CD8-positive, alpha-beta memory T cell (primary cell): ENCODE measurements around the gene SLC10A6. TPM values are rescaled to one million over a fixed set of nuclear protein-coding genes. Genes with fewer than 3 reads are reported as not detected.

Experiments used
- CTCF ChIA-PET: fragments of 350-600 bp; sonication (Branson Sonifier 250); formaldehyde crosslinking; loops from one replicate; lab custom pipeline; 2021; ENCODE audit warnings: antibody characterized with exemption; lab: Charles Lee
- POLR2A ChIA-PET: fragments of 350-600 bp; sonication (Branson Sonifier 250); formaldehyde crosslinking; loops from one replicate; lab custom pipeline; 2021; ENCODE audit warnings: antibody characterized with exemption; lab: Charles Lee
- DNase-seq, 5 donors: peaks; one replicate each; pipeline versions ENCODE4 v3.0.0 to v3.0.0-alpha.2; 2020 to 2022; ENCODE audit warnings: mixed read lengths in 1 of 5
- H3K27ac ChIP-seq: one replicate; pipeline ENCODE4 v1.7.0; 2013; ENCODE audit warnings: low read depth, mild to moderate bottlenecking, low read length, moderate library complexity
- H3K27me3 ChIP-seq: 2 replicates; pipeline ENCODE4 v1.7.0; 2013; ENCODE audit warnings: low read length, mild to moderate bottlenecking; ENCODE audit not compliant: insufficient read depth, poor library complexity, severe bottlenecking
- H3K36me3 ChIP-seq: 2 replicates; pipeline ENCODE4 v1.7.0; 2013; ENCODE audit warnings: mild to moderate bottlenecking, low read length, moderate library complexity; ENCODE audit not compliant: insufficient read depth
- H3K4me1 ChIP-seq: 2 replicates; pipeline ENCODE4 v1.7.0; 2013; ENCODE audit warnings: mild to moderate bottlenecking, low read length, moderate library complexity; ENCODE audit not compliant: insufficient read depth
- H3K4me3 ChIP-seq: 2 replicates; pipeline ENCODE4 v1.7.0; 2013; ENCODE audit warnings: mild to moderate bottlenecking, low read length
- H3K9me3 ChIP-seq: 2 replicates; pipeline ENCODE4 v1.7.0; 2013; ENCODE audit warnings: mild to moderate bottlenecking, low read length
- H3K27ac Mint-ChIP-seq, 8 donors: one replicate each; pipeline ENCODE4 v1.8.0; 2020 to 2021; ENCODE audit warnings: mixed read lengths in 8 of 8, mild to moderate bottlenecking in 6 of 8, inconsistent platforms in 3 of 8, moderate library complexity in 3 of 8
- H3K27me3 Mint-ChIP-seq, 2 donors: one replicate each; pipeline ENCODE4 v1.8.0; 2020 to 2021; ENCODE audit warnings: mixed read lengths in 2 of 2, mild to moderate bottlenecking in 1 of 2, moderate library complexity in 1 of 2
- H3K36me3 Mint-ChIP-seq, 3 donors: one replicate each; pipeline ENCODE4 v1.8.0; 2020 to 2021; ENCODE audit warnings: mixed read lengths in 3 of 3, inconsistent platforms in 1 of 3, mild to moderate bottlenecking in 1 of 3
- H3K4me1 Mint-ChIP-seq, 3 donors: one replicate each; pipeline ENCODE4 v1.8.0; 2020 to 2021; ENCODE audit warnings: mixed read lengths in 3 of 3, inconsistent platforms in 1 of 3, mild to moderate bottlenecking in 1 of 3
- H3K4me3 Mint-ChIP-seq, 7 donors: one replicate each; pipeline ENCODE4 v1.8.0; 2020 to 2021; ENCODE audit warnings: mixed read lengths in 7 of 7, mild to moderate bottlenecking in 6 of 7, moderate library complexity in 4 of 7, inconsistent platforms in 2 of 7
- H3K9me3 Mint-ChIP-seq, 5 donors: one replicate each; pipeline ENCODE4 v1.8.0; 2020 to 2022; ENCODE audit warnings: mixed read lengths in 5 of 5, mild to moderate bottlenecking in 3 of 5, moderate library complexity in 2 of 5, inconsistent platforms in 1 of 5
- polyA plus RNA-seq: library from polyadenylated mRNA; unstranded; fragments of 300-500 nt; fragmentation: Illumina TruSeq; gene quantifications from one replicate; pipeline ENCODE4 v1.2.3, GENCODE V29; 2021
- total RNA-seq, 2 experiments: library from RNA; stranded (reverse); gene quantifications; one replicate each; pipeline ENCODE4 v1.2.3, GENCODE V29; 2021

The SLC10A6 gene
- total RNA-seq: not detected
- polyA plus RNA-seq: not detected

DNA sequence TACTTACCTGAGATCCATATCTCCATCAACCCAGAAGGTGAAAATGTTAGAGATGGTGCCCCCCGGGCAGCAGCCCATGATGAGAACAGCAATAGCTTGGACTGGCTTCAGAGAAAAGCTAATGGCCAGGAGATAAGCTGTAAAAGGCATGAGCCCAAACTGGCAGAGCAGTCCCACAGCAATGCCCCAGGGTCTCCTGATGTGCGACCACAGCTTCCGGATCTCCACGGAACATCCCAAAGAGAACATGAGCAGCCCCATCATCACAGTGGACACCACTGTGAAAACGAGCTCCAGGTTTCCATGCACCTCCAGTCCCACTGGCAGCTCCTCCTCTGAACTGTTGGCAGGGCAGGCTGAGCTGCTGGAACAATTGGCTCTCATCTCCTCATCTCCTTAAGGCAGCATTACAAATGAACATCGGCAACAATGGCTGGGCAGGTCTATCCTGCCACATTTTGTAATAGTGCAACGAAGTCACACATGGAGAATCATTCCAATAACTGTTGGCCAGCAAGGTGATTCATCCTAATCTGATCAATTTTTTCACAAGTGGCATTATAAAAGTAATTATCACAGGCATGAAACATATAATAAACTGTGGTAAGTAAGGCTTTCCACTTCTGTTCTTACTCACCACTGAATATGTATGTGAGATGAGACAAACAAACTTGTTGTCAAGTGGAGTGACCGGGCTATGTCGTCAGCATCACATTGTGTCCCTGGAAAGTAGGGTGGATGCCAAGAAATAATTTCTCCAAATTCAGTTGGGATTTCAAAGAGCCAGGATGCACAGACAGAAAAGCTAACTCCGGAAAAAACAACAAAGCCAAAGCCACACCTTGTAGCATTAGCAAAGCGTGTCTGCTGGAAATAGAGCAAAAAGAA lies at the start of gene SLC10A6:
SLC10A6 (minus strand) TSS at position 653 of the 888 bp plus-strand sequence; CDS start at position 384, 269 bp downstream.
- Histone ChIP-seq H3K4me1 (no peaks in the 10 kb centered on the region), H3K9me3 (no peaks in the 10 kb centered on the region), H3K27me3 (no peaks in the 10 kb centered on the region), H3K27ac (no peak within 1 kb of the TSS), H3K4me3 (no peak within 1 kb of the TSS), H3K36me3 (no peaks in the 10 kb centered on the region)
- H3K36me3 Mint-ChIP-seq: no peaks in the 10 kb centered on the region
- no peaks in the 10 kb centered on the region for H3K9me3 Mint-ChIP-seq
- no peak within 1 kb of the TSS for H3K27ac Mint-ChIP-seq
- peaks cover 6 to 13% of the 10 kb centered on the region in 2 donors for H3K27me3 Mint-ChIP-seq
- no peaks in the 10 kb centered on the region for H3K4me1 Mint-ChIP-seq
- POLR2A ChIA-PET: no interaction called here
- no peak within 1 kb of the TSS for H3K4me3 Mint-ChIP-seq
- no peak for DNase-seq
- CTCF ChIA-PET: interaction anchor here (1.0 kb wide), 1 partner anchor 24 kb away, joined by 3 read pairs; no protein-coding TSS in a partner anchor

DNA sequence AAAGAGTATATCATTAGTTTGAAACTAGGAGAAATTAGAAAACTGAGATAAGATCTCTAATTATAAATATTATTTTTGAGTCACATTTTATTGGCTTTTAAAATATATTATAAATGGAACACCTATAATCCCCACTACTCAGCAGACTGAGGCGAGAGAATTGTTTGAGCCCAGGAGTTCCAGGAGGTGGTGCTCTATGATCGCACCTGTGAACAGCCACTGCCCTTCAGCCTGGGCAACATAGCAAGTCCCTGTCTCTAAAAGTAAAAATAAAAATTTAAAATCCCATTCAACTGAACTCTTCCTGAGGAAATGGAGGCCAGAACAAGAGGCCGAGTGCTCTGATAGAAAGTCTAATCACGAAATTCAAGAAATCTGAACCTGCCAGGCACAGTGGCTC lies 49.4 kb upstream of the SLC10A6 start:
- Histone ChIP-seq H3K36me3 (no peaks in the 10 kb centered on the region), H3K27me3 (no peaks in the 10 kb centered on the region), H3K4me1 (no peaks in the 10 kb centered on the region), H3K9me3 (no peaks in the 10 kb centered on the region), H3K27ac (no peak overlapping the region), H3K4me3 (no peak overlapping the region)
- Mint-ChIP-seq H3K36me3 (peaks cover 0 to 5% (median 4%) of the 10 kb centered on the region in 3 donors), H3K9me3 (no peaks in the 10 kb centered on the region), H3K4me3 (no peak overlapping the region), H3K4me1 (peaks cover 0 to 3% (median 1%) of the 10 kb centered on the region in 3 donors), H3K27me3 (peaks cover 10 to 11% of the 10 kb centered on the region in 2 donors), H3K27ac (no peak overlapping the region)
- CTCF ChIA-PET: no interaction called here
- no peak for DNase-seq
- POLR2A ChIA-PET: no interaction called here

GRCh38 chr4:86896596-86896995 lies 47.4 kb upstream of the SLC10A6 start:
- Mint-ChIP-seq H3K36me3 (peaks cover 0 to under 1% (median under 1%) of the 10 kb centered on the region in 3 donors), H3K9me3 (no peaks in the 10 kb centered on the region), H3K27ac (no peak overlapping the region), H3K4me1 (peaks cover 2 to 10% (median 6%) of the 10 kb centered on the region in 3 donors), H3K4me3 (no peak overlapping the region), H3K27me3 (peaks cover 11 to 14% of the 10 kb centered on the region in 2 donors)
- ChIA-PET POLR2A (no interaction called here), CTCF (interaction anchor here (1.3 kb wide), 1 partner anchor 397 kb away, joined by 3 read pairs; no protein-coding TSS in a partner anchor)
- H3K36me3 ChIP-seq: no peaks in the 10 kb centered on the region
- H3K4me3 ChIP-seq: no peak overlapping the region
- H3K27me3 ChIP-seq: peaks cover 5% of the 10 kb centered on the region
- H3K9me3 ChIP-seq: no peaks in the 10 kb centered on the region
- no peak overlapping the region for H3K27ac ChIP-seq
- no peaks in the 10 kb centered on the region for H3K4me1 ChIP-seq
- DNase-seq: no peak

GRCh38 chr4:86895692-86896488 lies 46.7 kb upstream of the SLC10A6 start:
- peak in 1 of 5 donors; percentile 25 for DNase-seq
- H3K27ac Mint-ChIP-seq: no peak overlapping the region
- H3K27me3 Mint-ChIP-seq: peaks cover 17 to 18% of the 10 kb centered on the region in 2 donors
- ChIA-PET CTCF (interaction anchor here (1.4 kb wide), 1 partner anchor 399 kb away, joined by 5 read pairs; no protein-coding TSS in a partner anchor), POLR2A (no interaction called here)
- Histone ChIP-seq H3K4me3 (no peak overlapping the region), H3K27me3 (peaks cover 12% of the 10 kb centered on the region), H3K36me3 (no peaks in the 10 kb centered on the region), H3K4me1 (no peaks in the 10 kb centered on the region), H3K27ac (no peak overlapping the region), H3K9me3 (no peaks in the 10 kb centered on the region)
- no peaks in the 10 kb centered on the region for H3K9me3 Mint-ChIP-seq
- H3K4me1 Mint-ChIP-seq: peaks cover 2 to 16% (median 13%) of the 10 kb centered on the region in 3 donors
- H3K4me3 Mint-ChIP-seq: no peak overlapping the region
- H3K36me3 Mint-ChIP-seq: no peaks in the 10 kb centered on the region

DNA sequence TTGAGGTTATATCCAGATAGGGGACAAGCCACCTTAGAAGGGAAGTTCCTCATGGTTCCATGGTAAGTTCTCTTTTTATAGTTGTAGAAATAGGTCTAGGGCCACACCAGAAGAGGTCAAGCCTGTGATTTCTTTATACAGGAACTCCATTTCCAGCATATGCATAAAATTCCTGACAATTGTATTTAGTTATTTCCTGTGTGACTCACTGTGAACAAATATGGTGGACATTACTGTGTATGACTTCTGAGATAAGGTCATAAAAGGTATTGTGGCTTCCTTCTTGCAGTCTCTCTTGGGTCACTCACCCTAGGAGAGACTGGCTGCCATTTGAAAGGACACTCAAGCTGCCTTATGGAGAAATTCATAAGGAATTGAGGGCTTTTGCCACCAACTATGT lies 45.3 kb upstream of the SLC10A6 start:
- H3K27ac ChIP-seq: no peak overlapping the region
- peaks cover 15% of the 10 kb centered on the region for H3K27me3 ChIP-seq
- ChIA-PET CTCF (interaction anchor here (1.2 to 1.4 kb wide), 2 partner anchors 396 to 397 kb away, joined by 5 to 7 read pairs; no protein-coding TSS in a partner anchor), POLR2A (no interaction called here)
- H3K4me3 Mint-ChIP-seq: no peak overlapping the region
- H3K4me1 Mint-ChIP-seq: peaks cover 2 to 16% (median 13%) of the 10 kb centered on the region in 3 donors
- H3K36me3 Mint-ChIP-seq: no peaks in the 10 kb centered on the region
- no peak for DNase-seq
- H3K9me3 Mint-ChIP-seq: no peaks in the 10 kb centered on the region
- H3K36me3 ChIP-seq: no peaks in the 10 kb centered on the region
- H3K4me1 ChIP-seq: no peaks in the 10 kb centered on the region
- no peaks in the 10 kb centered on the region for H3K9me3 ChIP-seq
- H3K4me3 ChIP-seq: no peak overlapping the region
- H3K27ac Mint-ChIP-seq: no peak overlapping the region
- peaks cover 25 to 31% of the 10 kb centered on the region in 2 donors for H3K27me3 Mint-ChIP-seq

DNA sequence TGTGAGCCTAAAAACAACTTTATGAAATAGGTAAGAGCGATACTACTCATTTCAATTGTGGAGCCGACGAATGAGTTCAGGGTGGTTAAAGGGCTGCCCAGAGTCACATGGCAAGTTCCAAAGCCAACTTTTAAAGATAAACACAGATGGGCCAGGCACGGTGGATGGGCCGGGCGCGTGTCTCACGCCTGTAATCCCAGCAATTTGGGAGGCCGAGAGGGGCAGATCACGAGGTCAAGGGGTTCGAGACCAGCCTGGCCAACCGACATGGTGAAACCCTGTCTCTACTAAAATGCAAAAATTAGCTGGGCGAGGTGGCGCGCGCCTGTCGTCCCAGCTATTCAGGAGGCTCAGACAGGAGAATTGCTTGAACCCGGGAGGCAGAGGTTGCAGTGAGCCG lies 44.0 kb upstream of the SLC10A6 start:
- CTCF ChIA-PET: no interaction called here
- Mint-ChIP-seq H3K36me3 (no peaks in the 10 kb centered on the region), H3K27me3 (peaks cover 26 to 36% of the 10 kb centered on the region in 2 donors), H3K27ac (no peak overlapping the region), H3K4me3 (peak overlapping the region in 5 of 7 donors; percentile 63 to 82 (median 77)), H3K9me3 (no peaks in the 10 kb centered on the region), H3K4me1 (peaks cover 2 to 16% (median 13%) of the 10 kb centered on the region in 3 donors)
- POLR2A ChIA-PET: no interaction called here
- Histone ChIP-seq H3K27ac (no peak overlapping the region), H3K9me3 (no peaks in the 10 kb centered on the region), H3K27me3 (peaks cover 15% of the 10 kb centered on the region), H3K36me3 (no peaks in the 10 kb centered on the region), H3K4me3 (no peak overlapping the region), H3K4me1 (no peaks in the 10 kb centered on the region)
- DNase-seq: no peak

GRCh38 chr4:86892636-86892960 lies 43.4 kb upstream of the SLC10A6 start:
- peaks cover 2 to 16% (median 13%) of the 10 kb centered on the region in 3 donors for H3K4me1 Mint-ChIP-seq
- CTCF ChIA-PET: no interaction called here

More at GRCh38 chr4:86892636-86892960, 43.4 kb upstream of the SLC10A6 start:
- no peaks in the 10 kb centered on the region for H3K9me3 Mint-ChIP-seq
- no peak for DNase-seq
- peaks cover 26 to 39% of the 10 kb centered on the region in 2 donors for H3K27me3 Mint-ChIP-seq
- H3K36me3 ChIP-seq: no peaks in the 10 kb centered on the region
- H3K27me3 ChIP-seq: peaks cover 15% of the 10 kb centered on the region
- POLR2A ChIA-PET: interaction anchor here (0.5 kb wide), 1 partner anchor 42 kb away, joined by 3 read pairs; the partner anchor contains the start of gene AFF1
- H3K36me3 Mint-ChIP-seq: peaks cover 0 to 3% (median 1%) of the 10 kb centered on the region in 3 donors
- peak overlapping the region; percentile 63 to 83 (median 78) for H3K4me3 Mint-ChIP-seq
- no peak overlapping the region for H3K27ac Mint-ChIP-seq
- peak overlapping the region; percentile 24 for H3K4me3 ChIP-seq
- H3K27ac ChIP-seq: no peak overlapping the region
- no peaks in the 10 kb centered on the region for H3K9me3 ChIP-seq
- H3K4me1 ChIP-seq: no peaks in the 10 kb centered on the region
